Upper lobe of left lung (tissue), 6 donors: ENCODE results near the gene CHRNG. TPM values are rescaled to one million over a fixed set of nuclear protein-coding genes. Genes with fewer than 3 reads are reported as not detected.

ENCODE experiments used
- ATAC-seq, 2 donors: fragments of 200-7000 bp; cut with Tn5 transposase; one replicate each; pipeline ENCODE4 v1.9.1; 2022; ENCODE audit warnings: mild to moderate bottlenecking in 2 of 2, moderate library complexity in 2 of 2; ENCODE audit not compliant: low FRiP score in 2 of 2
- DNase-seq, 2 donors: peaks; one replicate each; pipeline ENCODE4 v3.0.0-alpha.2; 2019 to 2020
- H3K27ac ChIP-seq, 4 donors: fragments of 200-600 bp; sonication (generic); one replicate each; pipeline ENCODE4 v1.5.1; 2016 to 2019
- H3K27me3 ChIP-seq, 4 donors: fragments of 200-600 bp; sonication (generic); one replicate each; pipeline ENCODE4 v1.5.1; 2017 to 2019
- H3K36me3 ChIP-seq, 4 donors: fragments of 200-600 bp; sonication (generic); one replicate each; pipeline ENCODE4 v1.5.1; 2016 to 2019
- H3K4me1 ChIP-seq, 4 donors: fragments of 200-600 bp; sonication (generic); one replicate each; pipeline ENCODE4 v1.5.1; 2018 to 2019
- H3K4me3 ChIP-seq, 4 donors: fragments of 200-600 bp; sonication (generic); one replicate each; pipeline ENCODE4 v1.5.1; 2017 to 2019; ENCODE audit warnings: mild to moderate bottlenecking in 2 of 4, moderate library complexity in 1 of 4
- H3K9me3 ChIP-seq, 4 donors: fragments of 200-600 bp; sonication (generic); one replicate each; pipeline ENCODE4 v1.5.1; 2018 to 2019
- CTCF ChIP-seq, 6 experiments: fragments of 450-650 bp in 4 of 6; fragments of 200-600 bp in 2 of 6; sonication (generic) in 2 of 6; IDR thresholded peaks; one replicate each; pipeline ENCODE4 v1.5.1; 2016 to 2019; ENCODE audit warnings: antibody characterized with exemption in 6 of 6
- EP300 ChIP-seq, 4 donors: sonication (generic); formaldehyde crosslinking; IDR thresholded peaks; one replicate each; pipeline ENCODE4 v1.5.1; 2017; ENCODE audit warnings: antibody characterized with exemption in 4 of 4, control low read depth in 2 of 4
- POLR2A ChIP-seq, 4 donors: fragments of 450-650 bp; IDR thresholded peaks; one replicate each; pipeline ENCODE4 v1.5.1; 2016 to 2017; ENCODE audit warnings: antibody characterized with exemption in 4 of 4, mild to moderate bottlenecking in 2 of 4
- POLR2AphosphoS5 ChIP-seq, 2 donors: sonication (generic); formaldehyde crosslinking; IDR thresholded peaks; one replicate each; pipeline ENCODE4 v1.5.1; 2017; ENCODE audit warnings: antibody characterized with exemption in 2 of 2
- WGBS, 2 donors: methylation state at CpG; one replicate each; pipeline ENCODE4 v1.1.5; 2017 to 2018; 5-methylcytosine and 5-hydroxymethylcytosine counted together
- total RNA-seq, 6 donors: library from RNA; depleted of rRNA in 4 of 6; stranded (reverse); fragments of >200 nt in 4 of 6; gene quantifications; one replicate each; pipeline versions ENCODE4 v1.1.0 to v1.2.1, GENCODE V29; 2016 to 2021
- donor health status: DM: no; HTN: no; CAD: no; lungs with moderate emphysema.
- donor health status: DM: no; HTN: yes; CAD: no; lungs with severe emphysema.

The CHRNG gene
- total RNA-seq, 6 donors from 2014 or later = not detected

- WGBS, 2 donors = 0 to 17% methylated on average over 1 to 4 of the region's 4 CpGs
- Histone ChIP-seq H3K9me3 (peaks cover 0 to 7% (median 3%) of the 10 kb centered on the region in 4 donors), H3K27ac (no peak overlapping the region), H3K27me3 (no peaks in the 10 kb centered on the region), H3K4me1 (peaks cover 0 to 4% (median 0%) of the 10 kb centered on the region in 4 donors), H3K4me3 (no peak overlapping the region), H3K36me3 (no peaks in the 10 kb centered on the region)
- TF ChIP-seq EP300 (IDR thresholded peaks at IDR 0.05) (no peak), POLR2AphosphoS5 (IDR thresholded peaks at IDR 0.05) (no peak), CTCF (IDR thresholded peaks at IDR 0.05) (no peak), POLR2A (IDR thresholded peaks at IDR 0.05) (no peak)
- DNase-seq = peak in 1 of 2 donors; percentile 20
- peak in 1 of 2 donors; percentile 28 for ATAC-seq
Observed at GRCh38 chr2:232538671-232539070, 821 bp upstream of the CHRNG start.

- no peak overlapping the region for H3K4me3 ChIP-seq
- TF ChIP-seq POLR2AphosphoS5 (IDR thresholded peaks at IDR 0.05) (no peak), POLR2A (IDR thresholded peaks at IDR 0.05) (no peak), CTCF (IDR thresholded peaks at IDR 0.05) (no peak), EP300 (IDR thresholded peaks at IDR 0.05) (no peak)
- no peak for ATAC-seq
- 78 to 83% methylated on average over 17 of the region's 17 CpGs for WGBS, 2 donors
- peaks cover 0 to 4% (median 0%) of the 10 kb centered on the region in 4 donors for H3K4me1 ChIP-seq
- H3K9me3 ChIP-seq = peaks cover 0 to 7% (median 3%) of the 10 kb centered on the region in 4 donors
- no peaks in the 10 kb centered on the region for H3K27me3 ChIP-seq
- no peak overlapping the region for H3K27ac ChIP-seq
- H3K36me3 ChIP-seq = no peaks in the 10 kb centered on the region
- DNase-seq = peak in 1 of 2 donors; percentile 8
Observed at GRCh38 chr2:232540441-232541041, 1.0 kb downstream of the CHRNG start.

GRCh38 chr2:232541195-232541960 lies 1.9 kb downstream of the CHRNG start:
- Histone ChIP-seq H3K27ac (no peak overlapping the region), H3K9me3 (peaks cover 0 to 3% (median under 1%) of the 10 kb centered on the region in 4 donors), H3K36me3 (no peaks in the 10 kb centered on the region), H3K4me1 (peaks cover 0 to 7% (median 3%) of the 10 kb centered on the region in 4 donors), H3K4me3 (no peak overlapping the region), H3K27me3 (no peaks in the 10 kb centered on the region)
- ATAC-seq = peak in 1 of 2 donors; percentile 9
- WGBS, 2 donors = 61 to 70% methylated on average over 18 to 19 of the region's 19 CpGs
- peak; percentile 21 to 51 for DNase-seq
- TF ChIP-seq EP300 (IDR thresholded peaks at IDR 0.05) (no peak), POLR2A (IDR thresholded peaks at IDR 0.05) (no peak), POLR2AphosphoS5 (IDR thresholded peaks at IDR 0.05) (no peak), CTCF (IDR thresholded peaks at IDR 0.05) (no peak)

GRCh38 chr2:232541961-232542714 lies 2.6 kb downstream of the CHRNG start:
- no peak for TF ChIP-seq POLR2A (IDR thresholded peaks at IDR 0.05)
- no peak for TF ChIP-seq CTCF (IDR thresholded peaks at IDR 0.05)
- TF ChIP-seq EP300 (IDR thresholded peaks at IDR 0.05) = no peak
- TF ChIP-seq POLR2AphosphoS5 (IDR thresholded peaks at IDR 0.05) = no peak
- 69 to 73% methylated on average over 7 to 9 of the region's 9 CpGs for WGBS, 2 donors
- Histone ChIP-seq H3K4me1 (peaks cover 0 to 11% (median 5%) of the 10 kb centered on the region in 4 donors), H3K4me3 (no peak overlapping the region), H3K36me3 (peaks cover 0 to 7% (median 0%) of the 10 kb centered on the region in 4 donors), H3K27me3 (no peaks in the 10 kb centered on the region), H3K27ac (no peak overlapping the region), H3K9me3 (no peaks in the 10 kb centered on the region)
- DNase-seq (no peak), ATAC-seq (no peak)
